GM12878 (cell line): ENCODE results near the gene ANKFY1. TPM values are rescaled to one million over a fixed set of nuclear protein-coding genes. Genes with fewer than 3 reads are reported as not detected.

ENCODE experiments used
- ATAC-seq: fragments of 200-7000 bp; cut with Tn5 transposase; 3 replicates; pipeline ENCODE4 v1.9.1; 2020; ENCODE audit warnings: mild to moderate bottlenecking, moderate library complexity
- BruUV-seq: library from RNA; stranded (reverse); fragments of 400-500 nt; replicated peaks from 2 replicates; lab custom pipeline; 2021; lab: Mats Ljungman, UMichigan
- CTCF ChIA-PET: fragments of 300-600 bp; sonication (Branson Sonifier 250); formaldehyde crosslinking; extraction: SDS; loops from one replicate; lab custom pipeline; 2021; ENCODE audit warnings: inconsistent platforms; lab: Yijun Ruan, JAX
- POLR2A ChIA-PET: fragments of 350-600 bp; formaldehyde crosslinking; extraction: SDS; loops from one replicate; lab custom pipeline; 2021; ENCODE audit warnings: inconsistent platforms; lab: Charles Lee
- RAD21 ChIA-PET: fragments of 300-600 bp; sonication (Branson Sonifier 250); formaldehyde crosslinking; loops from one replicate; lab custom pipeline; 2023; ENCODE audit warnings: antibody characterized with exemption; ENCODE audit not compliant: unreplicated experiment; lab: Charles Lee
- SMC1A ChIA-PET: fragments of 300-600 bp; sonication (Branson Sonifier 250); formaldehyde crosslinking; loops from one replicate; lab custom pipeline; 2023; ENCODE audit not compliant: unreplicated experiment, uncharacterized antibody; lab: Charles Lee
- DNase-seq: peaks from one replicate; pipeline ENCODE4 v3.0.0-alpha.2; 2011; ENCODE audit warnings: low read depth, low spot score
- FAIRE-seq: peaks from 3 replicates; lab custom pipeline; 2011; peaks lifted over from hg19 to GRCh38; lab: Jason Lieb, UNC
- H2AFZ ChIP-seq: 2 replicates; pipeline ENCODE4 v1.6.0; 2011; ENCODE audit warnings: low read depth, low read length, control low read depth; ENCODE audit not compliant: control insufficient read depth
- H3K27ac ChIP-seq: 2 replicates; pipeline ENCODE4 v1.5.1; 2011; ENCODE audit warnings: control low read depth; ENCODE audit not compliant: control insufficient read depth, insufficient read depth
- H3K27me3 ChIP-seq, 2 experiments: replicated peaks in 1 of 2; 2 replicates each; pipeline versions ENCODE4 v1.6.0 to v1.6.1; 2011; ENCODE audit warnings: low read length in 1 of 2; ENCODE audit not compliant: control insufficient read depth in 2 of 2, insufficient read depth in 2 of 2
- H3K36me3 ChIP-seq, 2 experiments: 2 replicates each; pipeline ENCODE4 v1.5.1; 2011; ENCODE audit warnings: low read length in 1 of 2; ENCODE audit not compliant: control insufficient read depth in 2 of 2, insufficient read depth in 2 of 2
- H3K4me1 ChIP-seq: 2 replicates; pipeline ENCODE4 v1.6.1; 2011; ENCODE audit warnings: mild to moderate bottlenecking, low read length, moderate library complexity, mixed read lengths; ENCODE audit not compliant: control insufficient read depth, insufficient read depth
- H3K4me2 ChIP-seq: 2 replicates; pipeline ENCODE4 v1.6.0; 2011; ENCODE audit warnings: control low read depth; ENCODE audit not compliant: control insufficient read depth, insufficient read depth
- H3K4me3 ChIP-seq: fragments of 200-600 bp; sonication (generic); 2 replicates; pipeline ENCODE4 v1.5.1; 2016
- H3K79me2 ChIP-seq: 2 replicates; pipeline ENCODE4 v1.6.0; 2011; ENCODE audit warnings: low read length; ENCODE audit not compliant: control insufficient read depth, insufficient read depth
- H3K9ac ChIP-seq: 2 replicates; pipeline ENCODE4 v1.8.0; 2011; ENCODE audit warnings: low read length, control low read depth, mixed read lengths; ENCODE audit not compliant: control insufficient read depth, insufficient read depth
- H3K9me3 ChIP-seq: replicated peaks from 3 replicates; pipeline ENCODE4 v1.5.1; 2011; ENCODE audit warnings: mild to moderate bottlenecking, low read length; ENCODE audit not compliant: control insufficient read depth, insufficient read depth
- H4K20me1 ChIP-seq: 2 replicates; pipeline ENCODE4 v1.6.0; 2011; ENCODE audit not compliant: control insufficient read depth, insufficient read depth
- ATF2 ChIP-seq: IDR thresholded peaks from 2 replicates; pipeline ENCODE4 v1.6.1; 2012; ENCODE audit warnings: low read length, inconsistent platforms
- ETV6 ChIP-seq, 2 experiments: fragments of 450-650 bp in 1 of 2; IDR thresholded peaks in 1 of 2; conservative IDR thresholded peaks in 1 of 2; 2 replicates each; pipeline ENCODE4 v1.6.1; 2014; ENCODE audit warnings: antibody characterized with exemption in 1 of 2, borderline replicate concordance in 1 of 2, low read depth in 1 of 2, mild to moderate bottlenecking in 1 of 2, moderate library complexity in 1 of 2
- IRF5 ChIP-seq: fragments of 450-650 bp; IDR thresholded peaks from 2 replicates; pipeline ENCODE4 v1.6.1; 2017; ENCODE audit warnings: borderline replicate concordance
- JUNB ChIP-seq: IDR thresholded peaks from 2 replicates; pipeline ENCODE4 v1.6.1; 2016; ENCODE audit warnings: antibody characterized with exemption, mild to moderate bottlenecking
- LARP7 ChIP-seq: fragments of 450-650 bp; IDR thresholded peaks from 2 replicates; pipeline ENCODE4 v1.6.1; 2017; ENCODE audit warnings: mild to moderate bottlenecking
- RAD21 ChIP-seq: IDR thresholded peaks from 2 replicates; pipeline ENCODE4 v1.6.1; 2011; ENCODE audit warnings: mild to moderate bottlenecking, low read depth, low read length, moderate library complexity; ENCODE audit not compliant: insufficient read depth
- TBL1XR1 ChIP-seq: IDR thresholded peaks from 2 replicates; pipeline ENCODE4 v1.6.1; 2012; ENCODE audit warnings: low read depth, low read length, improper control_type of control experiment
- TCF7 ChIP-seq: IDR thresholded peaks from 2 replicates; pipeline ENCODE4 v1.6.1; 2014; ENCODE audit warnings: antibody characterized with exemption, borderline replicate concordance
- USF1 ChIP-seq: IDR thresholded peaks from 2 replicates; pipeline ENCODE4 v1.6.1; 2011; ENCODE audit warnings: borderline replicate concordance, low read depth, mild to moderate bottlenecking, moderate library complexity, mixed read lengths, low read length; ENCODE audit not compliant: insufficient read depth; ENCODE audit errors: extremely low read length
- WGBS: methylation state at CpG from one replicate; pipeline ENCODE4 v1.1.6; 2016; ENCODE audit warnings: low lambda C conversion rate; ENCODE audit not compliant: insufficient replicate concordance, insufficient coverage; ENCODE audit errors: missing lambda C conversion rate; 5-methylcytosine and 5-hydroxymethylcytosine counted together
- in situ Hi-C: fragments of 300-500 bp; cut with MboI; formaldehyde crosslinking; loops from 9 replicates; pipeline ENCODE4 v1.14.3; 2018; ENCODE audit warnings: mixed read lengths
- intact Hi-C: fragments of 100-400 bp; cut with micrococcal nuclease; formaldehyde crosslinking; loops from one replicate; pipeline ENCODE4 v1.14.2; 2022; ENCODE audit not compliant: unreplicated experiment
- polyA plus RNA-seq, 11 experiments: library from polyadenylated mRNA; depleted of rRNA in 4 of 11; unstranded in 6 of 11; stranded (reverse) in 5 of 11; fragments of >200 nt; fragmentation: Nextera tagmentation in 4 of 11; fragmentation: Illumina TruSeq in 1 of 11; extraction: Ambion mirVana in 4 of 11; extraction: Trizol in 1 of 11; gene quantifications; 1 replicate in 1 of 11; 2 replicates in 10 of 11; pipeline versions ENCODE4 v1.2.1 to v1.2.3, GENCODE V29; 2011 to 2016; ENCODE audit warnings: inconsistent platforms in 2 of 11, missing spikeins in 2 of 11, low read depth in 1 of 11
- total RNA-seq, 4 experiments: library from RNA; depleted of rRNA in 3 of 4; stranded (reverse); fragments of >200 nt in 3 of 4; fragmentation: Illumina TruSeq in 1 of 4; extraction: Trizol in 1 of 4; gene quantifications; 2 replicates each; pipeline versions ENCODE4 v1.2.1 to v1.2.3, GENCODE V29; 2013 to 2021

The ANKFY1 gene
- total and polyA plus RNA-seq, 10 of the 15 experiments (the other 5 are each of a cell fraction or from before 2014, with no cell fraction given): 3.0 to 27.7 (median 16.4) TPM

DNA sequence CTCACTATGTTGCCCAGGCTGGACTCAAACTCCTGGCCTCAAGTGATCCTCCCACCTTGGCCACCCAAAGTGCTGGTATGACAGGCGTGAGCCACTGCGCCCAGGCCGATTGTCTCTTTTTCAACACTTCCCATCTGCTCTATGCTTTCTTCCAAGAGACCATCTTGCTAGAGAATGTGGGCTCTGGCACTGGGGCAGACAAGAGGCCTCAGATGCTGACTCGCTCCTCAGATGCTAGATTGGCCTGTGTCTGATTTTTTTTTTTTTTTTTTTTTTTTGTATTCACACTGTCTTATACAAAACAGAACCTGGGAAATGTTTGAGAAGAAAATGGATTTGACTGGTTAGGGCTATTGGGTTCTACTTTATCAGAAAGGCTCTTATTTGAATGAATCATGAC lies 62.6 kb downstream of the ANKFY1 start:
- no peak overlapping the region for H3K4me3 ChIP-seq
- intact Hi-C loops: no loop called here
- no peaks in the 10 kb centered on the region for H3K9me3 ChIP-seq
- H3K27me3 ChIP-seq: no peaks in the 10 kb centered on the region
- RAD21 ChIA-PET: interaction anchor here (2.4 to 2.7 kb wide), 2 partner anchors 15 to 212 kb away, joined by 24 to 28 read pairs; no protein-coding TSS in a partner anchor
- no peak for ATAC-seq
- no peak for FAIRE-seq
- H3K79me2 ChIP-seq: no peaks in the 10 kb centered on the region
- POLR2A ChIA-PET: interaction anchor here (0.5 kb wide), 1 partner anchor 69 kb away, joined by 3 read pairs; no protein-coding TSS in a partner anchor
- 98% methylated on average over 4 of the region's 4 CpGs for WGBS
- CTCF ChIA-PET: interaction anchor here (0.5 to 2.7 kb wide), 5 partner anchors 15 to 422 kb away, joined by 3 to 39 read pairs (median 6); no protein-coding TSS in a partner anchor
- no TSS peak for BruUV-seq
- SMC1A ChIA-PET: interaction anchor here (1.1 to 2.7 kb wide), 5 partner anchors 15 to 223 kb away, joined by 3 to 19 read pairs (median 4); no protein-coding TSS in a partner anchor
- no peak for DNase-seq
- peaks cover 12 to 23% of the 10 kb centered on the region in 2 experiments for H3K36me3 ChIP-seq
- no peak overlapping the region for H3K27ac ChIP-seq
- TF ChIP-seq USF1: no peak
- no peak for TF ChIP-seq TCF7
- no peak for TF ChIP-seq ETV6 (conservative IDR thresholded peaks at IDR 0.05 in 1 of 2, IDR thresholded peaks at IDR 0.05 in 1 of 2; ENCODE audit: borderline replicate concordance in 1 of 2, low read depth in 1 of 2)
- TF ChIP-seq RAD21: no peak
- TF ChIP-seq ATF2: no peak
- TF ChIP-seq JUNB: no peak
- no peak for TF ChIP-seq TBL1XR1
- no peak for TF ChIP-seq LARP7
- no peak for TF ChIP-seq IRF5
- in situ Hi-C loops: no loop called here
- no peak overlapping the region for H3K9ac ChIP-seq
- H3K4me2 ChIP-seq: no peak overlapping the region
- no peak overlapping the region for H2AFZ ChIP-seq
- no peaks in the 10 kb centered on the region for H3K4me1 ChIP-seq
- no peaks in the 10 kb centered on the region for H4K20me1 ChIP-seq
